ENCODE measurements around the gene ACAP1.
"Not testable (repeated sequence)": the region's sequence is repeated elsewhere in the genome, so short reads cannot be mapped to it uniquely, and the experiment has no call there.

- TF ChIP-seq POLR2A, POLR2AphosphoS5, CTCF, EP300 (IDR thresholded peaks at IDR 0.05): not testable (repeated sequence)
Observed at GRCh38 chr17:7337600-7337999, 1.3 kb downstream of the ACAP1 start.

Data from upper lobe of left lung (tissue), 4 donors.